HG02642 (cell line): Measurements from ENCODE around the gene CEP83.
"Not testable (repeated sequence)": the region's sequence is repeated elsewhere in the genome, so short reads cannot be mapped to it uniquely, and the experiment has no call there.

Experiments used
- ATAC-seq: cut with Tn5 transposase; IDR thresholded peaks from one replicate; pipeline ENCODE4 v1.9.1; 2021; ENCODE audit warnings: mild to moderate bottlenecking; ENCODE audit not compliant: unreplicated experiment, poor library complexity

The CEP83 gene

GRCh38 chr12:94389482-94390129 lies 70.1 kb downstream of the CEP83 start:
- not testable (repeated sequence) for ATAC-seq

GRCh38 chr12:94386422-94386821 lies 73.2 kb downstream of the CEP83 start:
- ATAC-seq, result no peak

- ATAC-seq, result no peak
Measured at GRCh38 chr12:94384030-94384429, 75.6 kb downstream of the CEP83 start.

GRCh38 chr12:94380507-94380906 lies 79.2 kb downstream of the CEP83 start:
- no peak for ATAC-seq

GRCh38 chr12:94379479-94380113 lies 80.1 kb downstream of the CEP83 start:
- no peak for ATAC-seq

- ATAC-seq, result no peak
Measured at GRCh38 chr12:94377599-94377998, 82.1 kb downstream of the CEP83 start.

- ATAC-seq, result no peak
Measured at GRCh38 chr12:94374124-94374523, 85.5 kb downstream of the CEP83 start.

GRCh38 chr12:94372461-94372860 lies 87.2 kb downstream of the CEP83 start:
- peak; percentile 54 for ATAC-seq

- no peak for ATAC-seq
Measured at GRCh38 chr12:94362653-94363052, 97.0 kb downstream of the CEP83 start.

- no peak for ATAC-seq
Measured at GRCh38 chr12:94359761-94360160, 99.9 kb downstream of the CEP83 start.

- ATAC-seq, result no peak
Measured at GRCh38 chr12:94353130-94353529, 106.5 kb downstream of the CEP83 start.

GRCh38 chr12:94340573-94340972 lies 119.1 kb downstream of the CEP83 start:
- no peak for ATAC-seq

GRCh38 chr12:94338006-94338794 lies 121.5 kb downstream of the CEP83 start:
- ATAC-seq, result no peak

- ATAC-seq, result no peak
Measured at GRCh38 chr12:94336211-94336925, 123.3 kb downstream of the CEP83 start.

- ATAC-seq, result no peak
Measured at GRCh38 chr12:94333396-94333795, 126.3 kb downstream of the CEP83 start.

- ATAC-seq, result no peak
Measured at GRCh38 chr12:94329366-94329765, 130.3 kb downstream of the CEP83 start.

- ATAC-seq, result no peak
Measured at GRCh38 chr12:94327809-94328208, 131.9 kb downstream of the CEP83 start.

GRCh38 chr12:94326727-94327126 lies 132.9 kb downstream of the CEP83 start:
- no peak for ATAC-seq

GRCh38 chr12:94326234-94326633 lies 133.4 kb downstream of the CEP83 start:
- no peak for ATAC-seq

GRCh38 chr12:94322346-94322745 lies 137.3 kb downstream of the CEP83 start:
- no peak for ATAC-seq

GRCh38 chr12:94320109-94320508 lies 139.6 kb downstream of the CEP83 start:
- no peak for ATAC-seq
